ENCODE data around the gene PHF21B.

DNA sequence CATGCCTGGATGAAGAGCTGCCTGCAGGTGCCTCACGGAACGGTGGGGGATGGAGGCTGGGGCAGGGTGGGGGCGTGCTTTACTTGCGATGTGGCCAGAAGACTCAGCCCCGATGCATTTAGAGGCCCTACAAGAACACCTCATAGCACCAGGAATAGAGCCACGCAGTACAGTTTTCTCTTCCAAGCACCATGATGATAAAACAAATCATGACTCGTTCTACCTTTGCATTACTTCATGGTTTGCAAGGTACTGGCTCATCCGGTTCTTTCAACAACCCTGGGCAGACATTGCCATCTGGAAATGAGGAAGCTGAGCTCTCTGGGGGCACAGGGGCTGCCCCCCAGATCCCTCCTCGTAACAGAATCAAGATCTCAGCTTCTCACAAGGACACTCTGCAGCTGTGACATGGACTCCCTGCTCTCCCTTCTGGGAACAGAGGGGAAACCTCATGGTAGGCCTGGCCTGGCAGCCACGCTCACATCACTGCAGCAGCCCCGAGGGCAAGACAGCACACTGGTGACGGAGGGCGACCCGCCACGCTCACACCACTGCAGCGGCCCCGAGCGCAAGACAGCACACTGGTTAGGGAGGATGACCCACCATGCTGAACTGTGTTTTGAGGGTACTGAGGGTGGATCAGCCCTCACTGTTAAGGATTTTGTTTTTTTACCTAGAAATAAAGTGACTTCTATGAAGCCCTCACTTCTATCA lies 46.9 kb downstream of the PHF21B start:
- TF ChIP-seq, protein P1, sequence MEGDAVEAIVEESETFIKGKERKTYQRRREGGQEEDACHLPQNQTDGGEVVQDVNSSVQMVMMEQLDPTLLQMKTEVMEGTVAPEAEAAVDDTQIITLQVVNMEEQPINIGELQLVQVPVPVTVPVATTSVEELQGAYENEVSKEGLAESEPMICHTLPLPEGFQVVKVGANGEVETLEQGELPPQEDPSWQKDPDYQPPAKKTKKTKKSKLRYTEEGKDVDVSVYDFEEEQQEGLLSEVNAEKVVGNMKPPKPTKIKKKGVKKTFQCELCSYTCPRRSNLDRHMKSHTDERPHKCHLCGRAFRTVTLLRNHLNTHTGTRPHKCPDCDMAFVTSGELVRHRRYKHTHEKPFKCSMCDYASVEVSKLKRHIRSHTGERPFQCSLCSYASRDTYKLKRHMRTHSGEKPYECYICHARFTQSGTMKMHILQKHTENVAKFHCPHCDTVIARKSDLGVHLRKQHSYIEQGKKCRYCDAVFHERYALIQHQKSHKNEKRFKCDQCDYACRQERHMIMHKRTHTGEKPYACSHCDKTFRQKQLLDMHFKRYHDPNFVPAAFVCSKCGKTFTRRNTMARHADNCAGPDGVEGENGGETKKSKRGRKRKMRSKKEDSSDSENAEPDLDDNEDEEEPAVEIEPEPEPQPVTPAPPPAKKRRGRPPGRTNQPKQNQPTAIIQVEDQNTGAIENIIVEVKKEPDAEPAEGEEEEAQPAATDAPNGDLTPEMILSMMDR (IDR thresholded peaks at IDR 0.05) = no peak
- TF ChIP-seq EP300 (IDR thresholded peaks at IDR 0.05) = no peak
- TF ChIP-seq POLR2AphosphoS5 (IDR thresholded peaks at IDR 0.05) = no peak
- no peak for TF ChIP-seq POLR2A (IDR thresholded peaks at IDR 0.05)

All from suprapubic skin (tissue), 4 donors.